RWPE2 (cell line): ENCODE data around the gene RFX3.
A peak's percentile ranks its signal among the peaks of the same experiment; 100 is the strongest.

Experiments used
- ATAC-seq: fragments of 200-7000 bp; cut with Tn5 transposase; 3 replicates; pipeline ENCODE4 v1.9.1; 2021; ENCODE audit warnings: low read depth
- DNase-seq: peaks from one replicate; pipeline ENCODE4 v3.0.0-alpha.2; 2020; ENCODE audit warnings: low spot score
- H3K27ac ChIP-seq: fragments of 450-650 bp; 2 replicates; pipeline ENCODE4 v1.5.1; 2017; ENCODE audit warnings: mild to moderate bottlenecking; ENCODE audit not compliant: poor library complexity, severe bottlenecking
- H3K27me3 ChIP-seq: fragments of 250-450 bp; sonication (Bioruptor Pico); 2 replicates; pipeline ENCODE4 v1.5.1; 2021; ENCODE audit warnings: mild to moderate bottlenecking, moderate library complexity; ENCODE audit not compliant: insufficient read depth, poor library complexity, severe bottlenecking
- H3K36me3 ChIP-seq: fragments of 250-450 bp; sonication (Bioruptor Pico); 2 replicates; pipeline ENCODE4 v1.5.1; 2020; ENCODE audit warnings: low read depth, mild to moderate bottlenecking, moderate library complexity
- H3K4me1 ChIP-seq: fragments of 250-450 bp; sonication (Bioruptor Pico); 2 replicates; pipeline ENCODE4 v1.5.1; 2021; ENCODE audit warnings: mild to moderate bottlenecking, moderate library complexity; ENCODE audit not compliant: insufficient read depth, poor library complexity, severe bottlenecking
- H3K4me3 ChIP-seq: fragments of 250-450 bp; sonication (Bioruptor Pico); 2 replicates; pipeline ENCODE4 v1.5.1; 2021; ENCODE audit warnings: mild to moderate bottlenecking, moderate library complexity; ENCODE audit not compliant: severe bottlenecking
- H3K9me3 ChIP-seq: fragments of 250-450 bp; sonication (Bioruptor Pico); 2 replicates; pipeline ENCODE4 v1.5.1; 2021; ENCODE audit warnings: mild to moderate bottlenecking, moderate library complexity; ENCODE audit not compliant: severe bottlenecking
- TF ChIP-seq, protein P1 (sequence below): fragments of 450-650 bp; IDR thresholded peaks from one replicate; pipeline ENCODE4 v1.5.1; 2017; ENCODE audit warnings: mild to moderate bottlenecking, moderate library complexity; ENCODE audit not compliant: poor library complexity, severe bottlenecking

RFX3 gene

DNA sequence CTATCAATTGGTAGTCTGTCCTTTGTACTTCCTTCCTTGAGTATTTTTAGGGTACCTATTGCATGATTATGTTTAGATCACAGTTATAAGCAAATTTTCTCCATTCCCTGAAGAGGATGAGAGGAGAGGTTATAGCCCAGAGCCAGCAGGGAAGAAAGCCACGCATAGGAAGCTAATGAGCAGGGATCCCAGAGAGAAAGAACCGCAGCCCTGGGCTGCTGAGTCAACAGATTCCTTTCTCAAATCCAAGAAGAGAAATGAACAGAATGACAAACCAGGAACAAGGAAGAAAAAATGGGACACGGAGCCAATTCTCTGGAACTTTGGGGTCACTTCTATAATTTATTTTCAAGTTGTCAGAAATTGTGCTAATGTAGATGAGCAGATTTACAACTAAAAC is 284.5 kb downstream of the RFX3 start:
- ATAC-seq = no peak
- no peaks in the 10 kb centered on the region for H3K4me1 ChIP-seq
- H3K9me3 ChIP-seq = no peaks in the 10 kb centered on the region
- no peak for DNase-seq
- TF ChIP-seq, protein P1, sequence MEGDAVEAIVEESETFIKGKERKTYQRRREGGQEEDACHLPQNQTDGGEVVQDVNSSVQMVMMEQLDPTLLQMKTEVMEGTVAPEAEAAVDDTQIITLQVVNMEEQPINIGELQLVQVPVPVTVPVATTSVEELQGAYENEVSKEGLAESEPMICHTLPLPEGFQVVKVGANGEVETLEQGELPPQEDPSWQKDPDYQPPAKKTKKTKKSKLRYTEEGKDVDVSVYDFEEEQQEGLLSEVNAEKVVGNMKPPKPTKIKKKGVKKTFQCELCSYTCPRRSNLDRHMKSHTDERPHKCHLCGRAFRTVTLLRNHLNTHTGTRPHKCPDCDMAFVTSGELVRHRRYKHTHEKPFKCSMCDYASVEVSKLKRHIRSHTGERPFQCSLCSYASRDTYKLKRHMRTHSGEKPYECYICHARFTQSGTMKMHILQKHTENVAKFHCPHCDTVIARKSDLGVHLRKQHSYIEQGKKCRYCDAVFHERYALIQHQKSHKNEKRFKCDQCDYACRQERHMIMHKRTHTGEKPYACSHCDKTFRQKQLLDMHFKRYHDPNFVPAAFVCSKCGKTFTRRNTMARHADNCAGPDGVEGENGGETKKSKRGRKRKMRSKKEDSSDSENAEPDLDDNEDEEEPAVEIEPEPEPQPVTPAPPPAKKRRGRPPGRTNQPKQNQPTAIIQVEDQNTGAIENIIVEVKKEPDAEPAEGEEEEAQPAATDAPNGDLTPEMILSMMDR = no peak
- no peak overlapping the region for H3K4me3 ChIP-seq
- H3K36me3 ChIP-seq = no peaks in the 10 kb centered on the region
- no peaks in the 10 kb centered on the region for H3K27me3 ChIP-seq
- no peak overlapping the region for H3K27ac ChIP-seq

DNA sequence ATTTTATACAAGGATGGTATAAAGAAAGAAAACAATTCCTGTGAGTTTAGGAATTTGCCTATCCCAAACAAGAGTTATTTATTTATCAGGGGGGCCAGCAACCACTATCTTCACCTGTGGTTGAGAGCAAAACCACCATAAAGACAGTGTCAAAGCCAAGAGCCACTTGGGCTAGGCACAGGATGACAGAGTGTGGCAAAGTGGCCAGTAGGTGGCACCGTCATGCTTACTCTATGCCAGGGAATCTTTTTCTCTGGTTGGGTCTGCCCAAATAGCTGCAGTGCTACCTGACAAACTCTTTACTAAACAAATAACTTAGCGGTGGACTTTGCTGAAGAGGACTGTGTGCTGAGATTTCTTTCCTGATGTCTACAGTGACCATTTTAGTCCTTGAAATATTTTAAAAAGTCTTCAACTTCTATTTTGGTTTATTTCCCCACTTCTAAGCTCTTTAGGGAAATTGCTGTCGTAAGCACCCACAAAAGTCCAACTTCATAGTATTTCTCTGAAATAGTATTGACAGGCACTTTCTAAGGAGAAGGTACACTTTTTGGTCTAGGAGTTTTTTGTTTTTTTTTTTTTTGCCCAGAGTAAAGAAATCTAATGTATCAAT is 285.0 kb downstream of the RFX3 start:
- no peak for DNase-seq
- no peaks in the 10 kb centered on the region for H3K27me3 ChIP-seq
- peak; percentile 89 for ATAC-seq
- H3K27ac ChIP-seq = no peak overlapping the region
- no peaks in the 10 kb centered on the region for H3K4me1 ChIP-seq
- TF ChIP-seq, protein P1 = peak; percentile 88
- no peaks in the 10 kb centered on the region for H3K36me3 ChIP-seq
- H3K9me3 ChIP-seq = no peaks in the 10 kb centered on the region
- H3K4me3 ChIP-seq = no peak overlapping the region

DNA sequence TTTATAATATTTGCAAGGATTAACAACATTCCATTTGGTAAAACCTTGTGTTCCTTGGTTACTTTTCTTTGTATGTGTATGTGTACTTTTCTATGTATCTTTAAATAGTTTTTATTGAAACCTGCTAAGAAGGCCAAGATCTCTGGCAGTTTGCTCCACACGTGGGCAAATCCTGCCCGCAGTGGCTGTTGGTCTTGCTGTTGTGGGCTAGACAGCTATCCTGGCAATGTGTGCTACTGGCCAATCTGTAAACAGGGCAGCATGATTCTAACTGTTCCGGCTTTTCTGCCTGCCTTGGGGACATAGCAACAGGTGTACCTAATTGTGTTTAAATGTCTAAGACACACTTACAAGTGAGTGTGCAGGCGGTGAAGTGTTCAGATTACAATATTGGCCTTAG is 286.6 kb downstream of the RFX3 start:
- no peaks in the 10 kb centered on the region for H3K27me3 ChIP-seq

DNA sequence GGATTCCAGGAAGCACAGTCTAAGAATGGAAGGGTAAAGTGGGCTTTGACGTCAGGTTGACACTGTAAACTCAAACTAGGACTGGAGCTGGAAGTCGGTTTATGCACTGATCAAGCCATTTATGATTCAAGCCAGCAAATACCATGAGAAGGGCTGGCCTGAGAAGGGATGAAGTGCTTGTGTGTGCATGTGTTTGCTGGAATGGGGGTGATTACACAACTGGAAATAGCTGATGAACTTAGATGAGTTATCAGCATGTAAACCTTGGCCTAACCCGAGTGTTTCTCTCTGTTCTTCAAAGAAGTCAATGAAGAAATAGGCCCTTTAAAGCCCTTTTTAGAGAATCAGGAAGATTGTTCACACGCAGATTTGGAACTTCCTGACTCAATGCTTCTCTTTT is 287.6 kb downstream of the RFX3 start:
- Histone ChIP-seq H3K4me1 (no peaks in the 10 kb centered on the region), H3K27me3 (no peaks in the 10 kb centered on the region), H3K36me3 (no peaks in the 10 kb centered on the region), H3K4me3 (no peak overlapping the region), H3K9me3 (no peaks in the 10 kb centered on the region), H3K27ac (no peak overlapping the region)
- TF ChIP-seq, protein P1 = no peak
- no peak for DNase-seq
- no peak for ATAC-seq

More for the DNA sequence above, 286.6 kb downstream of the RFX3 start:
- TF ChIP-seq, protein P1 = no peak
- no peak for ATAC-seq
- Histone ChIP-seq H3K36me3 (no peaks in the 10 kb centered on the region), H3K4me1 (no peaks in the 10 kb centered on the region), H3K9me3 (no peaks in the 10 kb centered on the region), H3K27ac (no peak overlapping the region), H3K4me3 (no peak overlapping the region)
- no peak for DNase-seq

DNA sequence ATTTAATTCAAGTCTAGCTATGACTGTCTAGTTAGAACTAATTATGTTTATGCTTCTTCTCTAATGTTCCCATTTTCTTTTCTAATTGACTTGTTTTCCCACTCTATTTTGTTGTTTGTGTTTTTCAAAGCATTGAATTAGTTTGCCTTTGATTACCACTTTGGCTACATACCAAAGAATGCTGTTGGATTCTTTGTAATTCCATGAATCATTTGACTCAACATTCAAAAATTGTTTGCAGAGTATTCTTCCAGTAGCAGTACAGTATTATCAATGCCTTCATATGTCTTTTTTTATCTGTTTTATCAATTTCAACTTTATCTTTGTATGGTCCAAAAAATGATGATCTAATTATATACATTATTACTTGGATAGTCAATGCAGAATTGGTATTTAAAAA is 288.7 kb downstream of the RFX3 start:
- Histone ChIP-seq H3K27me3 (no peaks in the 10 kb centered on the region), H3K4me3 (no peak overlapping the region), H3K27ac (no peak overlapping the region), H3K36me3 (no peaks in the 10 kb centered on the region), H3K9me3 (no peaks in the 10 kb centered on the region), H3K4me1 (no peaks in the 10 kb centered on the region)
- ATAC-seq (no peak), DNase-seq (no peak)
- TF ChIP-seq, protein P1 = no peak
